ENCODE results near the gene FAM20A. TPM values are rescaled to one million over a fixed set of nuclear protein-coding genes. Genes with fewer than 3 reads are reported as not detected.

FAM20A gene
- total and polyA plus RNA-seq, 9 of the 15 experiments (the other 6 are each of a cell fraction or from before 2014, with no cell fraction given): 0.07 TPM; not detected in 8

GRCh38 chr17:68576137-68576536, 25.0 kb downstream of the FAM20A start:
- H3K4me3 ChIP-seq: no peak overlapping the region
- H2AFZ ChIP-seq (ENCODE audit: low read depth, low read length): no peak overlapping the region
- no TSS peak for BruUV-seq (replicated peaks)
- H4K20me1 ChIP-seq (replicated peaks; ENCODE audit: control insufficient read depth, insufficient read depth, low read length): no peaks in the 10 kb centered on the region
- H3K27me3 ChIP-seq (ENCODE audit: control insufficient read depth in 2 of 2, insufficient read depth in 2 of 2, low read length in 2 of 2): peaks cover 7 to 23% of the 10 kb centered on the region in 2 experiments; a peak in 3 of 5 replicates
- no peaks in the 10 kb centered on the region for H3K79me2 ChIP-seq (ENCODE audit: control insufficient read depth, insufficient read depth, low read length)
- 0% methylated on average over 2 of the region's 2 CpGs for WGBS (ENCODE audit: insufficient coverage, low coverage, missing lambda C conversion rate)
- peak; percentile 44; the same call in 1 of the 2 replicates for TF ChIP-seq ESRRA (IDR thresholded peaks at IDR 0.05; ENCODE audit: borderline replicate concordance, low read depth)
- TF ChIP-seq RBFOX2 (IDR thresholded peaks at IDR 0.05; ENCODE audit: low read depth, low read length): no peak
- no peak for DNase-seq (ENCODE audit: extremely low read depth in 1 of 4, low spot score in 3 of 4)
- H3K36me3 ChIP-seq (ENCODE audit: control insufficient read depth, insufficient read depth, low read length): no peaks in the 10 kb centered on the region
- no peak overlapping the region for H3K4me2 ChIP-seq (ENCODE audit: insufficient read depth, low read length)
- H3K4me1 ChIP-seq (replicated peaks in 1 of 2; ENCODE audit: control insufficient read depth in 2 of 2, insufficient read depth in 2 of 2, low read length in 2 of 2): no peaks in the 10 kb centered on the region
- H3K9me1 ChIP-seq (ENCODE audit: control insufficient read depth, insufficient read depth, low read length): no peaks in the 10 kb centered on the region
- H3K9me3 ChIP-seq (replicated peaks; ENCODE audit: control insufficient read depth, insufficient read depth, low read depth, low read length): no peaks in the 10 kb centered on the region; the same call in 1 of the 2 replicates
- ATAC-seq: no peak
- no peak for FAIRE-seq
- ChIA-PET CTCF (ENCODE audit: low intra/inter-chr PET ratio) (no interaction called here), POLR2A (no interaction called here)
- in situ Hi-C loops (cut with MboI): no loop called here
- no peak overlapping the region for H3K9ac ChIP-seq (ENCODE audit: insufficient read depth in 1 of 2, low read depth in 2 of 2, low read length in 2 of 2)
- intact Hi-C loops (cut with micrococcal nuclease): no loop called here
- no peak overlapping the region for H3K27ac ChIP-seq (ENCODE audit: extremely low read depth, low read depth, low read length)

- POLR2A ChIA-PET: no interaction called here
- DNase-seq (ENCODE audit: extremely low read depth in 1 of 4, low spot score in 3 of 4): no peak
- WGBS (ENCODE audit: insufficient coverage, low coverage, missing lambda C conversion rate): 0% methylated on average over 1 of the region's 1 CpG
- Histone ChIP-seq H3K9me1 (ENCODE audit: control insufficient read depth, insufficient read depth, low read length) (no peaks in the 10 kb centered on the region), H2AFZ (ENCODE audit: low read depth, low read length) (no peak overlapping the region), H3K27me3 (ENCODE audit: control insufficient read depth in 2 of 2, insufficient read depth in 2 of 2, low read length in 2 of 2) (peaks cover 2 to 8% of the 10 kb centered on the region in 2 experiments; a peak in 2 of 5 replicates), H3K36me3 (ENCODE audit: control insufficient read depth, insufficient read depth, low read length) (no peaks in the 10 kb centered on the region), H3K4me2 (ENCODE audit: insufficient read depth, low read length) (no peak overlapping the region), H3K9ac (ENCODE audit: insufficient read depth in 1 of 2, low read depth in 2 of 2, low read length in 2 of 2) (no peak overlapping the region), H3K9me3 (replicated peaks; ENCODE audit: control insufficient read depth, insufficient read depth, low read depth, low read length) (no peaks in the 10 kb centered on the region), H3K4me1 (replicated peaks in 1 of 2; ENCODE audit: control insufficient read depth in 2 of 2, insufficient read depth in 2 of 2, low read length in 2 of 2) (no peaks in the 10 kb centered on the region), H4K20me1 (replicated peaks; ENCODE audit: control insufficient read depth, insufficient read depth, low read length) (no peaks in the 10 kb centered on the region), H3K4me3 (no peak overlapping the region), H3K79me2 (ENCODE audit: control insufficient read depth, insufficient read depth, low read length) (no peaks in the 10 kb centered on the region), H3K27ac (ENCODE audit: extremely low read depth, low read depth, low read length) (no peak overlapping the region)
- CTCF ChIA-PET (ENCODE audit: low intra/inter-chr PET ratio): no interaction called here
- no TSS peak for BruUV-seq (replicated peaks)
- no peak for FAIRE-seq
- in situ Hi-C loops (cut with MboI): no loop called here
- intact Hi-C loops (cut with micrococcal nuclease): no loop called here
- no peak for ATAC-seq
- TF ChIP-seq ZC3H8 (IDR thresholded peaks at IDR 0.05): no peak
- no peak for TF ChIP-seq FOSL1 (tag; conservative IDR thresholded peaks at IDR 0.05)
- TF ChIP-seq TEAD4 (IDR thresholded peaks at IDR 0.05; ENCODE audit: low read length): no peak
- no peak for TF ChIP-seq TEAD4 (CRISPR knock-in tag; IDR thresholded peaks at IDR 0.05; ENCODE audit: borderline replicate concordance)
- TF ChIP-seq ELF4 (CRISPR knock-in tag; IDR thresholded peaks at IDR 0.05): 0 out of 2 replicates have a peak, but pooled peaks have one; percentile 36
- TF ChIP-seq HDAC8 (tag; IDR thresholded peaks at IDR 0.05): no peak
- 0 out of 4 replicates have a peak, but pooled peaks of 1 of the 2 experiments have one; percentile 29 for TF ChIP-seq BCLAF1 (IDR thresholded peaks at IDR 0.05; ENCODE audit: borderline replicate concordance in 1 of 2, control insufficient read depth in 1 of 2, low read depth in 2 of 2, low read length in 1 of 2)
- TF ChIP-seq MTA1 (IDR thresholded peaks at IDR 0.05; ENCODE audit: borderline replicate concordance): 0 out of 2 replicates have a peak, but pooled peaks have one; percentile 34
- TF ChIP-seq TBP (optimal IDR thresholded peaks at IDR 0.05; ENCODE audit: low read depth, low read length): no peak
- peak; percentile 92 for TF ChIP-seq ZNF512 (tag; IDR thresholded peaks at IDR 0.05)
- no peak for TF ChIP-seq CHD2 (IDR thresholded peaks at IDR 0.05; ENCODE audit: low read depth, low read length)
Measured at GRCh38 chr17:68573338-68573737, 27.8 kb downstream of the FAM20A start.

All from K562 (cell line).